Measurements from ENCODE around the gene SHTN1. TPM values are rescaled to one million over a fixed set of nuclear protein-coding genes. Genes with fewer than 3 reads are reported as not detected.

SHTN1 gene
- total RNA-seq, 4 donors from 2014 or later = 20.9 to 55.5 (median 25.2) TPM

DNA sequence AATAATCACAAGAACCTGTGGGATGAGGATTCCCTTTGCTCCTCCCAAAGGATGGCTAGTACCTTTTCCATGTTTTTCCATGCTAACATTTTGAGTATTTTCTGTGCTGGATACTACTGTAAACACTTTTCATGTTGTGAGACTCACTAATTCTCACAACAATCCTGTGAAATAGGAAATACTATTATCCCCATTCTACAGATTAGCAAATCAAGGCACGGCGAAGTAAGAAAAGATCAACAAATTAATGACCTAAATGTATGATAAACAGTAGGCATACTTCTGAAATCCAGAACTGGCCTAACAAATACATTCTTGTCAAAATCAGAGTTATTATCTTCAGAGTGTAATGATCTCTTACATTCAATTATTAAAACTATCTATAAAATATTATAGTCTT is 86.4 kb downstream of the SHTN1 start:
- 96% methylated on average over 2 of the region's 2 CpGs for WGBS
- H3K36me3 ChIP-seq = peaks cover 35% of the 10 kb centered on the region
- H3K27ac ChIP-seq = no peak overlapping the region
- H3K27me3 ChIP-seq = no peaks in the 10 kb centered on the region
- TF ChIP-seq, protein P1, sequence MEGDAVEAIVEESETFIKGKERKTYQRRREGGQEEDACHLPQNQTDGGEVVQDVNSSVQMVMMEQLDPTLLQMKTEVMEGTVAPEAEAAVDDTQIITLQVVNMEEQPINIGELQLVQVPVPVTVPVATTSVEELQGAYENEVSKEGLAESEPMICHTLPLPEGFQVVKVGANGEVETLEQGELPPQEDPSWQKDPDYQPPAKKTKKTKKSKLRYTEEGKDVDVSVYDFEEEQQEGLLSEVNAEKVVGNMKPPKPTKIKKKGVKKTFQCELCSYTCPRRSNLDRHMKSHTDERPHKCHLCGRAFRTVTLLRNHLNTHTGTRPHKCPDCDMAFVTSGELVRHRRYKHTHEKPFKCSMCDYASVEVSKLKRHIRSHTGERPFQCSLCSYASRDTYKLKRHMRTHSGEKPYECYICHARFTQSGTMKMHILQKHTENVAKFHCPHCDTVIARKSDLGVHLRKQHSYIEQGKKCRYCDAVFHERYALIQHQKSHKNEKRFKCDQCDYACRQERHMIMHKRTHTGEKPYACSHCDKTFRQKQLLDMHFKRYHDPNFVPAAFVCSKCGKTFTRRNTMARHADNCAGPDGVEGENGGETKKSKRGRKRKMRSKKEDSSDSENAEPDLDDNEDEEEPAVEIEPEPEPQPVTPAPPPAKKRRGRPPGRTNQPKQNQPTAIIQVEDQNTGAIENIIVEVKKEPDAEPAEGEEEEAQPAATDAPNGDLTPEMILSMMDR (IDR thresholded peaks at IDR 0.05) = no peak
- TF ChIP-seq EP300 (IDR thresholded peaks at IDR 0.05) (no peak), POLR2A (IDR thresholded peaks at IDR 0.05) (no peak), POLR2AphosphoS5 (IDR thresholded peaks at IDR 0.05) (no peak)
- H3K4me1 ChIP-seq = no peaks in the 10 kb centered on the region
- no peak for DNase-seq (ENCODE audit: low spot score in 2 of 2)
- H3K4me3 ChIP-seq = no peak overlapping the region
- H3K9me3 ChIP-seq = no peaks in the 10 kb centered on the region

DNA sequence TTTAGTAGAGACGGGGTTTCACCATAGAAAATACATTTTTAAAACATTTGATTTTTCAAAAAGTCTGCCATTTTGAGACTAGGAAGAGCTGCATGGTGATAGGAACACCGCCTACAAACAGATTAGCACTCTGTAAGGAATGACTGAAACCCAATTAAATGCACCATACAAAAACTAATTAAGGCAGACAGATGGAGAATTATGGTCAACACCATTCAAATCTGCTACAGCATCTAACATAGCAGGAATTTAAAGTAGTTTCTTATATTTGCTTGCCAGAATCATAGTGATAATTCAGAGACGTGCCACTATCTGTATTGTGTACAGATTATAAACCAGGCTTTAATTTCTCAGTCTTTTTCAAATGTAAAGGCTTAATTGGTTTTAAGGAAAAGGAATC is 87.5 kb downstream of the SHTN1 start:
- H3K4me3 ChIP-seq = no peak overlapping the region
- no peaks in the 10 kb centered on the region for H3K9me3 ChIP-seq
- DNase-seq (ENCODE audit: low spot score in 2 of 2) = no peak
- H3K27me3 ChIP-seq = no peaks in the 10 kb centered on the region
- 93% methylated on average over 3 of the region's 3 CpGs for WGBS
- TF ChIP-seq POLR2A (IDR thresholded peaks at IDR 0.05) (no peak), POLR2AphosphoS5 (IDR thresholded peaks at IDR 0.05) (no peak), EP300 (IDR thresholded peaks at IDR 0.05) (no peak)
- TF ChIP-seq, protein P1 (IDR thresholded peaks at IDR 0.05) = no peak
- H3K27ac ChIP-seq = no peak overlapping the region
- no peaks in the 10 kb centered on the region for H3K4me1 ChIP-seq
- H3K36me3 ChIP-seq = peaks cover 41% of the 10 kb centered on the region

DNA sequence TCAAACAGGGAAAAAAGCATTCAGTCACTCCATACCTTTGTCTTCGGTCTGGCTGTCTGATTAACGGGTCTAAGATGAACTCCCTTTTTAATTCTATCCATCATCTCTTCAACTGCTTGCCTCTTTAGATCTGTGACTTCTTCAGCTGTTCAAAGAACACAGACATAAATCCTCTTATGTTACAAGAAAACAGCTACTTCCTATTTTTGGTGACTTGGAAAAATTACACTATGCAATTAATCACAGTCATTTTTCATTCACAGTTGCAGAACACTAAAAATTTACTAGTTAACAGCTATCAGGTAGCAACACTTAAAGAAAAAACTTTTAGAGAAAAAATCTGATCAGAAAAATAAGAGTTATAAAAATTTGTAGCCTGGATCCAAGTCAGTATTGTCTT is 89.6 kb downstream of the SHTN1 start:
- Histone ChIP-seq H3K4me1 (no peaks in the 10 kb centered on the region), H3K9me3 (no peaks in the 10 kb centered on the region), H3K36me3 (peaks cover 36% of the 10 kb centered on the region), H3K27me3 (no peaks in the 10 kb centered on the region), H3K4me3 (no peak overlapping the region), H3K27ac (no peak overlapping the region)
- WGBS = 60% methylated on average over 2 of the region's 2 CpGs
- DNase-seq (ENCODE audit: low spot score in 2 of 2) = no peak
- TF ChIP-seq, protein P1 (IDR thresholded peaks at IDR 0.05) = no peak
- TF ChIP-seq POLR2A (IDR thresholded peaks at IDR 0.05) = no peak
- TF ChIP-seq POLR2AphosphoS5 (IDR thresholded peaks at IDR 0.05) = no peak
- TF ChIP-seq EP300 (IDR thresholded peaks at IDR 0.05) = no peak

DNA sequence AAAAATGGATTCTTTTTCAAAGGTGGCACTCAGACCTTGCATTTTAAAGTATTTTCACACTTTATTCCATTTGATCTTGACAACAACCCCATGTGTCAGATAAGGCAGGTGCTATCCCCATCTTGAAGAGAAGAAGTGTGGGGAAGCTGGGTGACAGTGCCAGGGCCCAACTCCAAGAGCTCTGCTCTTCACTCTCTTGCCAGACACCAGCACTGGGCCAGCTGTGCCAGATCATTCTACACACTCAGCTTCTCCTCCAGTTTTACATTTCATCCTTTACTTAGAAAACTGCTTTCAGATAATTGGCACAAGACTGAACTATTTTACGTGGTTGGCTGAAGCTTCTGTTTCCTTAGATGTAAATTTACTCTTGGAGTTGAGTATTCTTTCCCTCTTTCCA is 91.3 kb downstream of the SHTN1 start:
- no peaks in the 10 kb centered on the region for H3K9me3 ChIP-seq
- TF ChIP-seq, protein P1 (IDR thresholded peaks at IDR 0.05) = no peak
- TF ChIP-seq EP300 (IDR thresholded peaks at IDR 0.05) = no peak
- TF ChIP-seq POLR2AphosphoS5 (IDR thresholded peaks at IDR 0.05) = no peak
- WGBS = 82% methylated on average over 1 of the region's 1 CpG
- DNase-seq (ENCODE audit: low spot score in 2 of 2) = no peak
- no peaks in the 10 kb centered on the region for H3K4me1 ChIP-seq
- H3K27ac ChIP-seq = no peak overlapping the region
- H3K4me3 ChIP-seq = no peak overlapping the region
- no peaks in the 10 kb centered on the region for H3K27me3 ChIP-seq
- H3K36me3 ChIP-seq = peaks cover 30% of the 10 kb centered on the region

DNA sequence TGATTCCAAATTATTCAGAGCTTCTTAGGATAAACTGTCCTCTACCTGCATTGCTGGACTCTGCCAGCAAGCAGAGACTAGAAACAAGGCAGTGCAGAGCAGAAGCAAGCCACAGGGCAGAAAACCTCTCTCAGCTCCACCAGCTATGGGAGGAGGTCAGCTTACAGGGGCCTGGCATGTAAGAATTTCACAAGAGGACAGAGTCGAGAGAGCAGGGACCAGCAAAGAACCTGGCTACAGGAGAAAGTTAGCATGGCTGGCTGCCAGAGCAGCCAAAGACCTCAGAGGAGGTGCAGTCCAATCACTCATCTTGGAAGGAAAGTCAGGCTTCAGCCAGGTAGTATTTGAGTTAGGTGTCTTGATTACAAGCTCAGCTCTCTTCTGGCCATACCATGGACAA is 92.8 kb downstream of the SHTN1 start:
- Histone ChIP-seq H3K27ac (no peak overlapping the region), H3K36me3 (peaks cover 30% of the 10 kb centered on the region), H3K4me1 (no peaks in the 10 kb centered on the region), H3K4me3 (no peak overlapping the region), H3K9me3 (no peaks in the 10 kb centered on the region), H3K27me3 (no peaks in the 10 kb centered on the region)
- no peak for DNase-seq (ENCODE audit: low spot score in 2 of 2)
- 82% methylated on average over 1 of the region's 1 CpG for WGBS
- no peak for TF ChIP-seq POLR2A (IDR thresholded peaks at IDR 0.05)
- no peak for TF ChIP-seq POLR2AphosphoS5 (IDR thresholded peaks at IDR 0.05)
- TF ChIP-seq, protein P1 (IDR thresholded peaks at IDR 0.05) = no peak
- no peak for TF ChIP-seq EP300 (IDR thresholded peaks at IDR 0.05)

Measured in suprapubic skin (tissue), 4 donors.